HG02763 (cell line): ENCODE results near the gene EFS.

Experiments
- ATAC-seq: cut with Tn5 transposase; IDR thresholded peaks from one replicate; pipeline ENCODE4 v1.9.1; 2021; ENCODE audit warnings: mild to moderate bottlenecking, moderate library complexity; ENCODE audit not compliant: unreplicated experiment

EFS gene, protein sequence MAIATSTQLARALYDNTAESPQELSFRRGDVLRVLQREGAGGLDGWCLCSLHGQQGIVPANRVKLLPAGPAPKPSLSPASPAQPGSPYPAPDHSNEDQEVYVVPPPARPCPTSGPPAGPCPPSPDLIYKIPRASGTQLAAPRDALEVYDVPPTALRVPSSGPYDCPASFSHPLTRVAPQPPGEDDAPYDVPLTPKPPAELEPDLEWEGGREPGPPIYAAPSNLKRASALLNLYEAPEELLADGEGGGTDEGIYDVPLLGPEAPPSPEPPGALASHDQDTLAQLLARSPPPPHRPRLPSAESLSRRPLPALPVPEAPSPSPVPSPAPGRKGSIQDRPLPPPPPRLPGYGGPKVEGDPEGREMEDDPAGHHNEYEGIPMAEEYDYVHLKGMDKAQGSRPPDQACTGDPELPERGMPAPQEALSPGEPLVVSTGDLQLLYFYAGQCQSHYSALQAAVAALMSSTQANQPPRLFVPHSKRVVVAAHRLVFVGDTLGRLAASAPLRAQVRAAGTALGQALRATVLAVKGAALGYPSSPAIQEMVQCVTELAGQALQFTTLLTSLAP

DNA sequence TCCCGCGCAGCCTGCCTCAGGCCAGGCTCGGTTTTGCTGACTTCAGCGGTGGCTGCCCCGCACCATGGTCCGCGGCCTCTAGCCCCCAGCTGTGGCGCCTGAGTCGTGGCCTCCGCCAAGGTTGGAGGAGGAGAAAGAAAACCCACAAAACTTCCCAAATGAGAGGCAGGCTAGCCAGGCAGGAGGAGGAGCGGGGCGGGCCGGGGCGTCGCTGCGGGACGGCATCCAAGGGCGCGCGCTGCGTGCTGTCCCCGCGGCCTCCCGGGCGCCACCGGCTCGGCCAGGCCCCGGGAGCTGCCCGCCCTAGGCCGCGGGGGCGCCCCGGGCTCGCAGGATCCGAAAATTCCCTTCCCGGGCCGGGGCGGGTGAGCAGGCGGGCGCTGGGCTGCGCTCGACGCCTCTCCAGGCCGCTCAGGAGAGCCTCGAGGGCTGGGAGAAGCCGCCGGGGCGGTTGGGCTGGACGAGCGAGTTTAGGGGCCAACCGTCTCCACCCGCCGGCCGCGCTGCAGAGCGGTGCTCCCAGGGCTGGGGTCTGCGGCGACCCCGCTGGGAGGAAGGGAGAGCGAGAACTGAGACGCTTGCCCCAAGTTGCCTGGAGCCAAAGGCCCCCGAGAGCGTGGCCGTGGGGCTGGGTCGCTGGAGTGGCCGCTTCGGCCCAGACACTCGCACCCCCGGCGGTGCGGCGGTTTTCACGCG, at the start of gene EFS:
Gene EFS (minus strand): TSS at position 137 of the 696 bp plus-strand sequence. CDS start 147 bp downstream, outside the sequence.
- ATAC-seq: no peak

DNA sequence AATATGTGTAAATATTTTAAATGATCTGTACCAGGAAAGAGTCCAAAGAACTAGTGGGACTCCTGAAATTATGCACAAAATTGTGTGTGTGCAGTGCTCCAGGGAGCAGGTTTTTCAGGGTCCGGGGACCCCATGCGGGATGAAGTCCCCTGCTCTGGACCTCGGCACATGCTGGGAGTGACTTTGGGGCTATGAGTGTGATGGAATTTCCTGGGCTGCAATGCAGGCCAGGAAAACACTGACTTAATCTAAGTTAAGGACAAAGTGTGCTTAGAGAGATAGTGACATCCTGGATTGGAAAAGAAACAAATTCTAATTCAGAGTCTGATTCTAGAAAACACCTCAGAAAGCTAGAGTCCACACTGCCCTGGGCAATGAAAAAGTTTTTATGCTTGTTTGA, 49.3 kb upstream of the EFS start:
- no peak for ATAC-seq

DNA sequence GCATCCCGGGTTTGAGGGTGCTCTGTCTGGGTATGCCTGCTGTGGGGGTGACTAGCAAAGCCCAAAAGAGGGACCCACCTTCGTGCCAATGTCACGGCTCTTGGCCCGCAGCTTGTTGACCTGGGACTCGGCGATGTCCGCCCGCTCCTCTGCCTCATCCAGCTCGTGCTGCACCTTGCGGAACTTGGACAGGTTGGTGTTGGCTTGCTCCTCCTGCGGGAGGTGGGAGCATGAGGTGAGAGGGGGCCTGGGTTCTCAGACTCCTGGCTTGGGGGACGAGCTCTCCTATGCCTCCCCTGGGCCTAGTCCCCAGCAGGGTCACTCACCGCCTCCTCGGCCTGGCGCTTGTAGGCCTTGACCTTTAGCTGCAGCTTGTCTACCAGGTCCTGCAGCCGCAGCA, 48.7 kb upstream of the EFS start:
- no peak for ATAC-seq

DNA sequence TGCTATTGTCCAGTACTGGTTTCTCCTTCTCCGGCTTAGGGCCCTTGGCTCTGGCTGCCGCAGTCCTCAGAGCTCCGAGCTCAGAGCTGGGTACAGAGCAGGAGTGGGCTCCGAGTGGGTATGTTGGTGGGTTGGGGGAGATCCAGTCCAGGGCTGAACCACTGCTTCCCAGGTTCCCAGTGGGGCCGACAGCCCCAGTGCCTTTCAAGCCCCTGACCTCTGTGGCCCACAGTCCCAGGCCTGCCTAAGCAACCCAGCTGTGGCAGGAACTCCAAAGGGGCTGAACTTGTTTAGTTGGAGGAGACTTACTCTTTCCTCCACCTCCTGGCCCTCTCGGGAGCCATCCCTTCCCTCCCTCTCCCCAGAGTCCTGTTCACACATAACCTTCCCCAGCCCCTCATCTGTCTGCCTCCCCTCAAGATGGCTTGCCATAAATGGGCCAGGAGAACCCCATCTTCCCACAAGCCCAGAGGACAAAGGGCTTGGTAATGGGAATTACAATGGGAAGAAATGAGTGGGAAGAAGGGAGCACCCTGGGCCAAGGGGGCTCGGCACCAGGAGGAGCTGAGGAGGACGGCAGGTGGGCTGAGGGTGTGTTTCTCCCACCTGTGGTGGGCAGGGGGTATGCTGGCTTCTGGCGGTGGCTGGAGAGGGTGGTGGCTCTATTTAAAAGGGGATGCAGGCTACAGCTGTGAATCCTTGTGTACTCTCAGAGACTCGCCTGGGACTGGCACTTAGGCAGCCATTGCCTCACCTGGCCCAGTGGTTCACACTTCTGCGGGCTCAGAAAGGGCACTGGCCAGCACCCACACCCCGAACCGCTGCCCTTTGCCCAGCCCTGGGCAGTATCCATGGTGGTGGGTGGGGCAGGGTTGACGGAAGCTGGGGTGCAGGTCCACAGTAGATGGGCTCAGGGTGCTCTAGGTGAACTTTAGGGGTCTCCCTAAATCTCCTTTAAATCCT, 46.9 kb upstream of the EFS start:
- ATAC-seq: no peak

DNA sequence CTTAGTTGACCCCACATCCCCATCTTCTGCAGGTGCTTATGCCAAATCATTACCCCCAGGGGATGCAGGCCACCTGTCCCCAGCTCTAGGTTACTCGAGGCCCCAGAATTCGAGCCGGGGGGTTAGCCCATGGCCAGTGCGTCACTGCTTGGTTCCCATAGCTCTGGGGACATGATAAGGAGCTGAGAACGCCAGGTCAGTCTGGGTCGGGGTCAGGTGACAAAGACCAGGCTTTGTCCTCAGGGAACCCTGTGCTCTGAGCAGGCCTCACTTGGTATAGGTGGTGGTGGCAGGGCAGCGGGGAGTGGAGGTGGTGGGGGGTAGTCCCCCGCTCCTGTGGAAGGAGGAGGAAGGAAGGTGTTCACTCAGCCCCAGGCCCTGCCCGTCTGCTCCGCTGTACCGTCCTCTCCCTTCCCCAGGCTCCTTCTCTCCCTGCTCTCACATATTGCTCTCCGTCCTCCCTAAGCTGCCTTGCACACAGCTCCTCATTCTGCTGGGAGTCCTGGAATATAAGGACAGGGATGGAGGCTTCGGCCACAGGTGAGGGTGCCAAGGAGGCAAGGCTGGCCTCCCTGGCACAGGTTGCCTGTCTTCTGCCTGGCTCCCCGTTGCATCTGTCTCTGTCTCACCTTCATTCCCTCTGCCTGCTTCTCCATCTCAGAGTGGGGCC, 45.1 kb upstream of the EFS start:
- ATAC-seq: no peak

DNA sequence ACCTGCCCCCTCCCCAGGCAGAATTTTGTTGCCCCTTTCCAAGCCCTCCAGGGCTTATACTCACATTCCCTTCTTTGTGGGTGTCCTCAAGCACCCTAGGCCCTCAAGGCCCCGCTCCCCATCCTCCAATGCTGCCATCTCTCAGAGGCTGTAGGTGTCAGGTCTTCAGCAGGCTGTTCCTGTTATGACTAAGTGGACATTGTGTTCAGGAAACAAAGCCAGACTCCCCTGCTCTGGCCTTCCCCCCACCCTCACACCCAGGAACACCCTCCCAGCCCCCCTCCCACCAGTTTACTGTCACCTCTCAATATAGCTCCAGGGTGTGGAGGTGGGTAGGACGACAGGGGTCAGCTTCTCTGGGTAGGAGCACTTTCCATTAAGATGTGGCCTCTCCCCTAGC, 44.5 kb upstream of the EFS start:
- peak; percentile 50 for ATAC-seq

DNA sequence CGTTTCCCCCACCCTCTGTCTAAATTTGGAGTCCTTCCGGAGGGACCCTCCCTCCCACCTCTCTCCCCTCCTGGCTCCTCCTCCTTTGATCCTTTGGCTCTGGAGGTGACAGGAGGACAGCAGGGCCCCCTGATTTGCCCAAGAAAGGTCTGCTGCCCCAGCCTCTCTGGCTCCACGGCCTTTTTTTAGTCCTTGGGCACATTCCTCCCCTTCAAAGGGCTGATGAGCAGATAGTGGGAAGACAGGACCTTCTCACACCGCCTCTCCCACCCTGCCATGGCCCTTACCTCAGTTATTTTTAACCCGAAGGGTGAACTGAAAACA, 43.3 kb upstream of the EFS start:
- no peak for ATAC-seq

DNA sequence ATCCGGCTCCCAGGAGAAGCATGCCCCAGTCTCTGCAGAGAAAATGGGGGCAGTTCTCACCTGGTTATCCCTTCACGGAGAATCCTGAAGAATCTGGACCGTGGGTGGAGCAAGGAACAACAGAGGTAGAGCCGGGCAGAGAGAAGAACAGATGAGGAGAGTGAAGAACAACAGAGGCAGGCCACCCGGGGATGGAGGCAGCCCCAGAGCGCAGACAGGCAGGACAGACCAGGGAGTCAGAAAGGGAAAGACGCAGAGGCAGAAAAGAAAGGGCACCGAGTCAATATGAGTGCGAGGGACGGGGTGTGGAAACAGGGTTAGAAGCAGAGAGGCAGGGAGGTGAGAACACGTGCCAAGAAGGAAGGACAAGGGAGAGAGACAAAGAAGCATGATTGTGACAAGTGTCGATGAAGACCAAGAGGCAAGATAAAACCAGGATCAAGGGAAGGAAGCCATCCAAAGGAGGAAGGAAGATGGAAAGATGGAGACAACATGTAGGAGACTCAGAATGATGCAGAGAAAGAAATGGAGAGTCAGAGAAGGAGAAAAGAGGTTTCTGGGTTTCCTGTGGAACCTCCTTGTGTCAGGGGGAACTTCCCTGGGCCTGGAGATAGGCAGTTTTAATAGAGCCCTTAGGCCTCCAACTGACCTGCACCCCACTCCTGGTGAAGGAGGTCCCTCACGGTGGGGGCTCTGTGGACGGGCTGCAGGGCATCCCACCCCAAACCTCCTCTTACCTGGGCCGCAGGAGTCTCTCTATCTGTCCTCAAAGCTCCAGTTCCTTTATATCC, 42.7 kb upstream of the EFS start, which contains the start of gene MYH6:
Gene MYH6 (minus strand): TSS at position 758 of the 791 bp plus-strand sequence. CDS start 1,050 bp downstream, outside the sequence.
- ATAC-seq: no peak

DNA sequence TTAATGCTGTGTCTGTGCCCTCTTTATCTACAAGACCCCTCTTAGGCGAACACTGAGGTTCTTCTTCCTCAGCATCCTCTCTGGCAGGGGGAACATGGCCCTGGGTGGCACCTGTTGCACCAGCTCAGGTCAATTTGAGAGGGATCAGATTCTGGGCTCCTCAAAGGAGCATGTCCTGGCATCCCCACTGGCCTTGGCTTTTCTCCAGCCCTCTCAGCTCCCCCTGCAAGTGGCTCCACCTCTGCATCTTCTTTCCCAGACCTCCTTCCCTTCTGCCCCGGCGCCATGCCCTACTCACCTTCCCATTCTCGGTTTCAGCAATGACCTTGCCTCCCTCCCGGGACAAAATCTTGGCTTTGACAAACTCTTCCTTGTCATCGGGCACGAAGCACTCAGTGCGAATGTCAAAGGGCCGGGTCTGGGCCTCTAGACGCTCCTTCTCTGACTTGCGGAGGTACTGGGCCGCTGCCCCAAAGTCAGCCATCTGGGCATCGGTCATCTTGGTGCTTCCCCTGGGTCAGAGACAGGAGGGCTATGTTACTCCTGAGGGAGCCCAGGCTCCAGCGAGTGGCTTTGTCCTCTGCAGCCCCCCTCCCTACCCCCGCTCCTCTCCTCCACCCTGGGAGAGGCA, 41.9 kb upstream of the EFS start:
- no peak for ATAC-seq

DNA sequence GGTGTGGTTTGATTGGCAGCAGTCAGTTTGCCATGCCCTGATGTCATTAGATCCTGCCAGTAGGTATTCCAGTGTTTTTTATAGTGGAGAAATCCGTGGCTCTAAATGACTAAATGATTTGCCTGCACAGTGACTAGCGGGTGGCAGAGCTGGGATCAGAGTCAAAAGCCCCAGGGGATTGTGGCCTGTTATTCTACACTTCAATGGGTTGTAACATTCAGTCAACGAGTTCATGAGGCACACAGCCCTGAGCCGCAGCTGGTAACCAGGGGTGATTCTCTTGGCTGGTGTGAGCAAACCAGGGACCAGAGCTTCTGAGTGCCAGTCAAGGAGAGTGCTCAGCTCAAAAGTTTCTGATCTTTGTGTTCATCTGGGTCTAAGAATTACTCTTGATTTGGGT, 41.3 kb upstream of the EFS start:
- ATAC-seq: no peak

DNA sequence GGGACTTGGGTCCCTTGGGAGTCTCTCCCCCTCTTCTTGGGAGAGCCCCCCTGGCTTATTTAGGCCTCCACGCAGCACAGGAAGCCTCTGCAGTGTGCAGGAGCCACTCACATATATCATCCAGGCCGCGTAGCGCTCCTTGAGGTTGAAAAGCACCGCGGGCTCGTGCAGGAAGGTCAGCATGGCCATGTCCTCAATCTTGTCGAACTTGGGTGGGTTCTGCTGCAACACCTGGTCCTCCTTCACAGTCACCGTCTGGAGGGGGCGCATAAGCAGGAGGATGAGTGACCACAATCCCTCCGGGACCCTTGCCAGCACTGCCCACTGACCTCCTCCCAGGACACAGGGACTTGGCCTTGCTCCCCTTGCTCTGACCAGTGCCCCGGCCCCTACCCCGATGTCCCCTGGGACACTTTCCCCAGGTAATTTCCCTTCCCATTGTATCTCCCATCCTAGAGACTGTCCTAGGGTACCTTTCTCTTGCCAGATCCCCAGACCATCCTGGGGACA, 40.6 kb upstream of the EFS start:
- ATAC-seq: no peak

DNA sequence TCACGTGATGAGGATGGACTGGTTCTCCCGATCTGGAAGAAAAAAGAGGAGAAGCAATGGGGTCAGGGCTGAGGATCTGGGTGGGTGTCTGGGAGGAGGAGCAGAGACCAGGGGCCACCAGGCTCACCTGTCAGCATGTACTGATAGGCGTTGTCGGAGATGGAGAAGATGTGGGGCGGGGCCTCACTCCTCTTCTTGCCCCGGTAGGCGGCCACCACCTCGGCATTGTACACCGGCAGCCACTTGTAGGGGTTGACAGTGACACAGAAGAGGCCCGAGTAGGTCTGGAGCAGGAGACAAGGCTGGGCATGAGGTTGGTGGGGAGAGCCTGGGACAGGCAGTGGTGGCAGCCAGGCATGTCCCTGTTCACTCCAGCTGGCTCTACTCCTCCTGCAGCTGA, 40.1 kb upstream of the EFS start:
- ATAC-seq: no peak

DNA sequence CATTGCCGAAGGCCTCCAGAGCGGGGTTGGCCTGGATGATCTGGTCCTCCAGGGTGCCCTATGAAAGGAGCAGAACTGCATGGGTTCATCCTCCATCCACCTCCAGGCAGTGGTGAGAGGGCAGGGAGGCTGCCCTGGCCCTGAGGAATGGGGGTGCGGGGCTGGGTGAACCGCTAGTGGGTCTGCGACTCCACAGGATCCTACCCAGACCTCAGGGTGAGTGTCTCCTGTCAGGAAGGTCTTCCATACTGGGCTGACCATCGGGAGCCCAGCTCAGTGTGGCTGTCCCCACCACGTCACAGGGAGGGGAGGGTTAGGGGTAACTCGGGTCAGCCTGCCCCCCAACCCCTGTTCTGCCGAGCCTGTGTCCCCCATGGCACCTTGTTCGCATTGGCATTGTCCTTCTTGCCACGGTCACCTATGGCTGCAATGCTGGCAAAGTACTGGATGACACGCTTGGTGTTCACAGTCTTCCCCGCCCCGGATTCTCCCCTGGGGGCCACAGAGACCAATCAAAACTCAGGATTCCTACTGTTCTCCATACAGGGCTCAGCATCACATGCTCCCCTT, 39.4 kb upstream of the EFS start:
- no peak for ATAC-seq

DNA sequence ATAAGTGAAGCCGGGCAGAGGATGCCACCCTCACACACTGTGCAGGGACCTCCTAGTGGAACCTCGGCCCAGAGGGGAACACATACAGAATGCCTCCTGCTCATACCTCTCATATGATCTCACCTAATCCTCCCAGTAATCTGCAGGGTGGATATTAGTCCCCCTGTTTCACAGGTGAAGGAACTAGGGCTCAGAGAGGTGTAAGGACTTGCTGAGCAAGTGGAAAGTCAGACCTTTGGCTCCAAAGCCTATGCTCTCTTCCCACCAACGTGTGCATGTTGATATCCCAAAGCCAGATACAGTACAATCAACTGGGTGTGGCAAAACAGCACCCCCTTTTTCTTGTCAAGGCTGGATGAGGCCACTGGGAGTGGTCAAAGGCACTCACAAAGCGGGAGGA, 38.9 kb upstream of the EFS start:
- no peak for ATAC-seq

DNA sequence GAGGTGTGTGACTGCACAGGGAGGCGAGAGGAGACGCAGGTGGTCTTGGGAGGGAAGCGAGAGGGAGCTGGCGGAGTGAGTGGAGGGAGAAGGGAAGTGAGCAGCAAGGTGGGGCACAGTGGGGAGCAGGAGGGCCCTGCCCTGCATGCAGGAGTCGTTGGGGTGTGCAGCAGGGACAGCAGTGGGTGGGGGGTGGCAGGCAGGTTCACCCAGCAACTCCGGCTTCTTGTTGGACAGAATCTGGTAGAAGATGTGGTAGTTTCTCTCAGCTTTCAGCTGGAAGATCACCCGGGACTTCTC, 38.1 kb upstream of the EFS start:
- ATAC-seq: no peak

DNA sequence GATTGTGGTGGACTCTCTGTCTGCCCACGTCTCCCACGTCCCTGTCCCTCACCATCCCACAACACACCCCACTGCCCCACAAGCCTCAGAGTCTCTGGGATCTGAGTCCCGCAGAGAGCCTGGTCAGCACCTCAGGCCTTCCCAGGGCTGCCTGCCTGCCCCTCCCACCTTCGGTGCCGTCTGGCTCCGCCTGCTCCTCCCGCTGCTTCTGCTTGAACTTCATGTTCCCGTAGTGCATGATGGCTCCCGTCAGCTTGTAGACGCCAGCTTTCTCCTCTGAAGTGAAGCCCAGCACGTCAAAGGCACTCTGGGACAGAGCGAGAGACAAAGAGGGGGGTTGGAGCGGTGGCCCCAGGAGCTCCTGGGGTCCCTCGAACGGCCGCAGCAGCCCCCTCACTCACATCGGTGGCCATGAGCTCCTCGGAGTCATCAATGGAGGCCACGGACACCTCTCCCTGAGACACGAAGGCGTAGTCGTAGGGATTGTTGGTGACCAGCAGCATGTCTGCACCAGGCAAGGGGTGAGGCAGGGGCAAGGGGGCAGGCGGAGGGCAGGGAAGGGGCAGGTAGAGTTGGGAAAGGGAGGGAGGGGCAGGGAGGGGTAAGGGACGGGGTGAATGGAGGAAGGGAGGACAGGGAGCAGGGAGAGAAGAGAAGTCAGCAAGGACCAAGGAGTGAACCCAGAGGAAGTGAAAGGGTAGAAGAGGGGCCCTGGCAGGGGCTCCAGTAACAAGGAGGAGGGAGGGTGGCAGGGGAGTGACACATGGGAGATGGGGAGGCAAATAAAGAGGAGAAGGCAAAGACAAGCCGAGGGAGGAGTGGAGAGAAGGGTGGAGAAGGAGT, 37.5 kb upstream of the EFS start:
- no peak for ATAC-seq

DNA sequence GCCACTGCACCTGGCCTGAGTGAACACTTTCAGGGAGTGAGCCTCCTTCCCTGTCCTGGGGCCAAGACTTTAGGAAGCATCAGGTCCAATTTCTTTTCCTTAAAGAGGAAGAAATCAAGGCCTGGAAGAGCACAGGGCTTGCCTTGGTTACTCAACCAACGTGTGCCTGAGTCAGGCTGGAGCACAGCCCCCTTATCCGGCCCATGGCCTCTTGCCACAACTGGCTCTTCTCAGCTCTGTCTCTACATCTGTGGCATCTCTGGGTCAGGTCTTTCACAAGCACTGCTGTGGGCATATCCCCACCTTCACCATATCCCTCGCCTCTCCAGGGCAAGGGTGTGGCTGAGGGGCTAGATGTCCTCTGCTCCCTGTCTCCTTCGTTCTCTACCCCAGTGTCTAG, 36.3 kb upstream of the EFS start:
- no peak for ATAC-seq
